Stimulated activated CD4-positive, alpha-beta T cell treated with anti-CD3 and anti-CD28 coated beads, Interleukin-4, amount 100 ng/mL, for 24 hours (primary cell): ENCODE results near the gene DENND1B.

ENCODE experiments used
- DNase-seq: peaks from one replicate; pipeline ENCODE4 v3.0.0-alpha.2; 2020

DENND1B gene

GRCh38 chr1:197683280-197683679, 92.0 kb downstream of the DENND1B start:
- no peak for DNase-seq

GRCh38 chr1:197680311-197680710, 95.0 kb downstream of the DENND1B start:
- DNase-seq = no peak

GRCh38 chr1:197677752-197678295, 97.5 kb downstream of the DENND1B start:
- DNase-seq = no peak

GRCh38 chr1:197677313-197677712, 98.0 kb downstream of the DENND1B start:
- DNase-seq = no peak

GRCh38 chr1:197675583-197676208, 99.6 kb downstream of the DENND1B start:
- DNase-seq = no peak

- no peak for DNase-seq
Measured at GRCh38 chr1:197674286-197674685, 101.0 kb downstream of the DENND1B start.

- no peak for DNase-seq
Measured at GRCh38 chr1:197673292-197673691, 102.0 kb downstream of the DENND1B start.

- DNase-seq = no peak
Measured at GRCh38 chr1:197672347-197672746, 102.9 kb downstream of the DENND1B start.

GRCh38 chr1:197671920-197672319, 103.4 kb downstream of the DENND1B start:
- no peak for DNase-seq

- DNase-seq = no peak
Measured at GRCh38 chr1:197671140-197671539, 104.1 kb downstream of the DENND1B start.

GRCh38 chr1:197666769-197667285, 108.5 kb downstream of the DENND1B start:
- no peak for DNase-seq

GRCh38 chr1:197664391-197664790, 110.9 kb downstream of the DENND1B start:
- no peak for DNase-seq

- no peak for DNase-seq
Measured at GRCh38 chr1:197663162-197663953, 111.9 kb downstream of the DENND1B start.

GRCh38 chr1:197660389-197660788, 114.9 kb downstream of the DENND1B start:
- DNase-seq = no peak

GRCh38 chr1:197659171-197659570, 116.1 kb downstream of the DENND1B start:
- no peak for DNase-seq

GRCh38 chr1:197649188-197649587, 126.1 kb downstream of the DENND1B start:
- no peak for DNase-seq

GRCh38 chr1:197638316-197638715, 137.0 kb downstream of the DENND1B start:
- no peak for DNase-seq

- DNase-seq = no peak
Measured at GRCh38 chr1:197637406-197637805, 137.9 kb downstream of the DENND1B start.

- no peak for DNase-seq
Measured at GRCh38 chr1:197633447-197634078, 141.7 kb downstream of the DENND1B start.

- no peak for DNase-seq
Measured at GRCh38 chr1:197632651-197633050, 142.6 kb downstream of the DENND1B start.

GRCh38 chr1:197632005-197632404, 143.3 kb downstream of the DENND1B start:
- no peak for DNase-seq

- DNase-seq = no peak
Measured at GRCh38 chr1:197622371-197622770, 152.9 kb downstream of the DENND1B start.

GRCh38 chr1:197621761-197622160, 153.5 kb downstream of the DENND1B start:
- no peak for DNase-seq
